ENCODE measurements around the gene VPREB1.
"Not testable (repeated sequence)": the region's sequence is repeated elsewhere in the genome, so short reads cannot be mapped to it uniquely, and the experiment has no call there.

VPREB1 gene

DNA sequence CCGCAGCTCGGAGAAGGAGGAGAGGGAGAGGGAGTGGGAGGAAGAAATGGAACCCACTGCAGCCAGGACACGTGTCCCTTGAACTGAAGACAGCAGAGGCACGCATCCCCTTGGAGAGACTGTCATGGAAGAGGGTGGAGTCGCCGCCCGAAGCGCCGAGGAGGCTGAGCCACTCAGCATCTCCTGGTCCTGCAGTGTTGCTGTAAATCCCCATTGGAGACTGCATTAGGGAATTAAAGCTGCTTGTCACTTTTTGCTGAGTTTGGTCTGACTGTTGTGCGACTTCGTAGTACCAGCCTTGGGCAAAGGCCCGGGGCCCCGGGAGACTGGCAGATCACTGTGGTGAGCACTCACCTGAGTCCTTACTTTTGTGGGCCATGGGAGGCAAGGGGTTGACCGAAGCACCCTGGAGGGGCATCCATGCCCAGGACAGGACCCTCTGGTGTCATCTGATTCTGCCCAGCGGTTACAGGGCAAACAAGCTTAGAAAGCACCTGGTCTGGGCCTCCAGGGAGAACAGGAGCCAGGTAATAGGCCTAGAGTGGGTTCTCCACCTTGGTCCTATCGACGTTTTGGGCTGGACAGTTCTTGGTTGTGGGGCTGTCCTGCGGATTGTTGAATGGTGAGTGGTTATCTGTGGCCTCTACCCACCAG, 797 bp downstream of the VPREB1 start:
- no peak for DNase-seq (ENCODE audit: extremely low read depth in 1 of 2, low read depth in 1 of 2)

GRCh38 chr22:22245935-22246525, 1.4 kb downstream of the VPREB1 start:
- no peak for DNase-seq (ENCODE audit: extremely low read depth in 1 of 2, low read depth in 1 of 2)

DNA sequence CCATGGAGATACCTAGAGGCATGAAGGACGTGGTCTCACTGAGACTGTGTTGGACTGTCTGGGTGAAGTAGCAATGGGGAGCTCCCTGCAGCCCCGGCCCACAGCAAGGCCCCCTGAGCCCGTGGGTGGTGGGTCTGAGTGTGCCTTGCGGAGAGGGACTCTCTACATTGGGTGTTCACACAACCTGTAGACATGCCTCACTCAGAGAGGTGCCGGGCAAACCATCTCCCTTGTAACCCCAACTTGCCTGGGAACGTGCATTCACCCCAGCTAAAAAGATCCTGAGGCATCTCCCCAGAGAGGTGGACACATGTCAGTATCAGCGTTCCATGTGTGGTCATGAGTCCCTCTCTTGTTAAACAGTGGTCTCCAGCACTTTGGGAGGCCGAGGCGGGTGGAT, 2.1 kb downstream of the VPREB1 start:
- no peak for DNase-seq (ENCODE audit: extremely low read depth in 1 of 2, low read depth in 1 of 2)

- DNase-seq (ENCODE audit: extremely low read depth in 1 of 2, low read depth in 1 of 2), result no peak
These were observed 4.3 kb downstream of the VPREB1 start for GRCh38 chr22:22248878-22249277.

- DNase-seq (ENCODE audit: extremely low read depth in 1 of 2, low read depth in 1 of 2), result not testable (repeated sequence)
These were observed 6.1 kb downstream of the VPREB1 start for GRCh38 chr22:22250651-22251050.

DNA sequence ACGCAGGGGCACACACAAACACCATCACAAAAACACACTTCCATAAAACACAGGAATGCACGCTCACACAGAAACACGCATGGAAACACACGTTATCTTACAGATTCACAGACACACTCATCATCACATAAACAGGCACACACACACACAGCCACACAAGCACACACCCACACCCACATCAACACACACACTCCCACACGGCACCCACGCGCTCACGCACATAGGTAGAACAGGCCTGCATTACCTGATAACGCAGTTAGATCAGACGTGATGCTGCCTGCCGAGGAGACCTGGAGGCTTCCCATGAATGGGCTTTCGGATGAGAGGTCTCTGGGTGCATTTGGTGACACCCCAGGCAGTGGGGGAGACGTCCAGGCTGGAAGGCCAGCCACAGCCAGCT, 11.5 kb downstream of the VPREB1 start:
- DNase-seq (ENCODE audit: extremely low read depth in 1 of 2, low read depth in 1 of 2), result not testable (repeated sequence)

GRCh38 chr22:22258597-22259415, 14.2 kb downstream of the VPREB1 start:
- DNase-seq (ENCODE audit: extremely low read depth in 1 of 2, low read depth in 1 of 2), result not testable (repeated sequence)

DNA sequence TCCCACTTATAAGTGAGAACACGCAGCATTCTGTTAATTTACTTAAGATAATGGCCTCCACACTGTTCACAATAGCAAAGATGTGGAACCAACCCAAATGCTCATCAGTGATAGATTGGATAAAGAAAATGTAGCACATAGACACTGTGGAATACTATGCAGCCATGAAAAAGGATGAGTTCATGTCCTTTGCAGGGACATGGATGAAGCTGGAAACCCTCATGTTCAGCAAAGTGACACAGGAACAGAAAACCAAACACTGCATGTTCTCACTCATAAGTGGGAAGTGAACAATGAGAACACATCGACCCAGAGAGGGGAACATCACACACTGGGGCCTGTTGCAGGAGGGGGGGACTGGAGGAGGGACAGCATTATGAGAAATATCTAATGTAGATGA, 15.6 kb downstream of the VPREB1 start:
- DNase-seq (ENCODE audit: extremely low read depth in 1 of 2, low read depth in 1 of 2), result not testable (repeated sequence)

- DNase-seq (ENCODE audit: extremely low read depth in 1 of 2, low read depth in 1 of 2), result not testable (repeated sequence)
These were observed 16.0 kb downstream of the VPREB1 start for GRCh38 chr22:22260586-22260985.

DNA sequence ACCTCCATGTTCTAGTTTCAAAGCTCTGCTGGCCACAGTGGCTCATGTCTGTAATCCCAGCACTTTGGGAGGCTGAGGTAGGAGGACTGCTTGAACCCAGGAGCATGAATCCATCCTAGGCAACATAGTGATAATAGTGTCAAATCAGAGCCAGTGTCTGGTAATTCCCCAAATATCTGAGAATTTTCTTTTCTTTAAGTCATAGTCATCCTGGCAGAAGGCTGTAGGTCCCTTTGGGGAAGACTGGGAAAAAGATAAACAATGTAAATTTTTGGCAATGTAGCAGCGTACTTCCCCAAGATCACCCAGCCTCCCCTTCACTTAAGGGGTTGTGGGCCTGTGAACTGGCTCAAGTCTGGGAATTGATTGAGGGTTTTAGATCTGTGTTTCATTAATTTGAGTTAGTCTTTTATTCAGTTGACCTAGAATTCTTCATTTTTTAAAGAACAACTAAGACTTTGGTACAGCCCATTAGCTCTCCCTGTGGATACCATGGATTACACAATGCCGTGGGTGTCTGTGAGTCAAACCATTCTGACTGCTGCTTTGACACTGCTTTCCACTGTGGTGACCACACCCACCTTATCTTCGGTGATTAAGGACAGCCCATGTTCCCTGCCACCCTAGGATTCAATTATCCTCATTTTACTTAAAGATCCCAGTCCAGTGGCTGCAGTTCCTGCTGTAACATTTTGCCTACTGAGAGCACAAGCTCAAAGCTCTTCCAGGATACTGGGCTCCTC, 17.9 kb downstream of the VPREB1 start:
- not testable (repeated sequence) for DNase-seq (ENCODE audit: extremely low read depth in 1 of 2, low read depth in 1 of 2)

GRCh38 chr22:22263823-22264222, 19.2 kb downstream of the VPREB1 start:
- DNase-seq (ENCODE audit: extremely low read depth in 1 of 2, low read depth in 1 of 2), result not testable (repeated sequence)

DNA sequence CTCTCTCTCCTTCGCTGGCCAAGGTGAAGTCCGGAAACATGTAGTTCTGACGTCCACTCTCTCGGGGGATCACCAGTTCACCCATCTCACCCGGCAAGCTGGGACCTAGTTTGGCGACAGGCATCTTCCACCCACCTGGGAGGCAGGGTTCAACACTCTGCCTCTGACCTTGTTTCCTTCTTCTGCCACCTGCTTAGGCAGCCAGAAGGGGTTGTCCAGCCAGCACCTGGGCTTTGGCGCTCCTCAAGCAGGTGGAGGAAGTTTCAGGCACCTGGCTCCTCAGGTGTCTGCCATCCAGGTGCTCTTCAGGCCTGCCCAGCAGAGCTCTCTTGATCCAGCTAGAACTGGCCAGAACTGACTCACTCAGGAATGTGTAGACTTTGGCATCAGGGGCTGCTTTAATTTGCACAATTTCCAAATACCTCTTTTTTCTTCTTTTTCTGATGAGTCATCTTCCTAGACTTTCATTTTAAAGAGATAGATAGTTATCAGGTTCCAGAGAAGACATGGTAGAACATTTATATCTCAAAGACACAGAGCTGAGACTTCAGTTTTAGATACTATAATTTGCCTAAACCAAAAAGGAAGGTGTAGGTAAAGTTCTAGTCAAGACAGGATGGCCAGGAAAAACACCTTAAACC, 25.6 kb downstream of the VPREB1 start:
- not testable (repeated sequence) for DNase-seq (ENCODE audit: extremely low read depth in 1 of 2, low read depth in 1 of 2)

- not testable (repeated sequence) for DNase-seq (ENCODE audit: extremely low read depth in 1 of 2, low read depth in 1 of 2)
These were observed 32.8 kb downstream of the VPREB1 start for GRCh38 chr22:22277423-22277822.

DNA sequence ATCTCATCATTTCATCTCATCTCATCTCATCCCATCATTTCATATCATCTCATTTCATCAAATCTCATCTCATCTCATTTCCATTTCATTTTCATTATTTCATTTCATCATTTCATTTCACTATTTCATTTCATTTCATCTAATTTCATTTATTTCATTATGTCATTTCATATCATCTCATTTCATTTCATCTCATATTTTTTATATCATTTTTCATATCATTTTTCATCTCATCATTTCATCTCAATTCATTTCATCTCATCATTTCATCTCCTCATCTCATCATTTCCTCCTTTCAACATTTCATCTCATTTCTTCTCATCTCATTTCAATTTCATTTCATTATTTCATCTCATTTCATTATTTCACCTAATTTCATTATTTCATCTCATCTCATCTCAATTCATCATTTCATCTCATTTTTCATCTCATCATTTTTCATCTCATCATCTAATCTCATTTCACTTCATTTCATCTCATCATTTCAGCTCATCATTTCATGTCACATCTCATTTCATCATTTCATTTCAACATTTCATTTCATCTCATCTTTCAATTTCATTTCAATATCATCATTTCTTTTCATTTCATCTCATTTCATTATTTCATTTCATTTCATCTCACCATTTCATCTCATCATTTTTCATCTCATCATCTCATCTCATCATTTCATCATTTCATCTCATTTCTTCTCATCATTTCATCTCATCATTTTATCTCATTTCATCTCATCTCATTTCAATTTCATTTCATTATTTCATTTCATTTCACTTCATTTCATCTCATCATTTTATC, 40.6 kb downstream of the VPREB1 start:
- DNase-seq (ENCODE audit: extremely low read depth in 1 of 2, low read depth in 1 of 2), result not testable (repeated sequence)

DNA sequence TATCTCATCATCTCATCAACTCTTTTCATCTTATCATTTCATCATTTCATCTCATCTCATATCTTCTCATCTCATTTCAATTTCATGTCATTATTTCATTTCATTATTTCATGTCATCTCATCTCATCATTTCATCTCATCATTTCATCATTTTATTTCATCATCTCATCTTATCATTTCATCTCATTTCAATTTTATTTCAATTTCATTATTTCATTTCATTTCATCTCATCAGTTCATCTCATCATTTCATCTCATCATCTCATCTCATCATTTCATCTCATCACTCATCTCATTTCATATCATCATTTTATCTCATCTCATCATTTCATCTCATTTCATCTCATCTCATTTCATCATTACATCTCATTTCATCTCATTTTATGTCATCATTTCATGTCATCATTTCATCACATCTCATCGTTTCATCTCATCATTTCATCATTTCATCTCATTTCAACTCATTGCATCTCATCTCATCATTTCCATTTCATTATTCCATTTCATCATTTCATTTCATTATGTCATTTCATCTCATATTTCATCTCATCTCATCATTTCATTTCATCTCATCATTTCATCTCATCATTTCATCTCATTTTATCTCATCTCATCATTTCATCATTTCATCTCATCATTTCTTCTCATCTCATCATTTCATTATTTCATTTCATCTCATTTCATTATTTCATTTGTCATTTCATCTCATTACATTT, 42.0 kb downstream of the VPREB1 start:
- not testable (repeated sequence) for DNase-seq (ENCODE audit: extremely low read depth in 1 of 2, low read depth in 1 of 2)

DNA sequence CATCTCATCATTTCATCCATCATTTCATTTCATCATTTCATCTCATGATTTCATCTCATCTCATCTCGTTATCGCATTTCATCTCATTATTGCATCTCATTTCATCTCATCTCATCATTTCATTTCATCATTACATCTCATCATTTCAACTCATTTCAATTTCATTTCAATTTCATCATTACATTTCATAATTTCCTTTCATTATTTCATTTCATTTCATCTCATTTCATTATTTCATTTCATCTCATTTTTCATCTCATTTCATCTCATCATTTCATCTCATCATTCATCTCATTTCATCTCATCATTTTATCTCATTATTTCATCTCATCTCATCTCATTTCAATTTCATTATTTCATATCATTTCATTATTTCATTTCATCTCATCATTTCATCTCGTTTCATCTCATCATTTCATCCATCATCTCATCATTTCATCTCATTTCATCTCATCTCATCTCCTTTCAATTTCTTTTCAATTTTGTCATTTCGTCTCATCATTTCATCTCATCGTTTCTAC, 42.6 kb downstream of the VPREB1 start:
- not testable (repeated sequence) for DNase-seq (ENCODE audit: extremely low read depth in 1 of 2, low read depth in 1 of 2)

- DNase-seq (ENCODE audit: extremely low read depth in 1 of 2, low read depth in 1 of 2), result not testable (repeated sequence)
These were observed 45.1 kb downstream of the VPREB1 start for GRCh38 chr22:22289666-22290065.

- DNase-seq (ENCODE audit: extremely low read depth in 1 of 2, low read depth in 1 of 2), result not testable (repeated sequence)
These were observed 46.7 kb downstream of the VPREB1 start for GRCh38 chr22:22291129-22291806.
